SK-N-SH treated with all-trans-retinoic acid at 6 μM for 48 hours (cell line): ENCODE results near the gene MOB1A.

ENCODE experiments used
- CSRNP3 ChIP-seq: fragments of 250-450 bp; sonication (Bioruptor Pico); IDR thresholded peaks from 2 replicates; pipeline ENCODE4 v1.5.1; 2021; ENCODE audit warnings: mild to moderate bottlenecking, moderate library complexity
- GLIS3 ChIP-seq: fragments of 250-450 bp; sonication (Bioruptor Pico); IDR thresholded peaks from 2 replicates; pipeline ENCODE4 v1.5.0; 2020; ENCODE audit warnings: mild to moderate bottlenecking, moderate library complexity
- PATZ1 ChIP-seq: fragments of 250-450 bp; sonication (Bioruptor Pico); IDR thresholded peaks from 2 replicates; pipeline ENCODE4 v1.8.0; 2020; ENCODE audit warnings: mild to moderate bottlenecking, moderate library complexity, borderline replicate concordance
- RARB ChIP-seq: fragments of 250-450 bp; sonication (Bioruptor Pico); IDR thresholded peaks from 2 replicates; pipeline ENCODE4 v1.8.0; 2021; ENCODE audit warnings: mild to moderate bottlenecking, moderate library complexity
- ZC3H10 ChIP-seq: fragments of 250-450 bp; sonication (Bioruptor Pico); IDR thresholded peaks from 2 replicates; pipeline ENCODE4 v1.5.1; 2021; ENCODE audit warnings: mild to moderate bottlenecking, moderate library complexity
- TF ChIP-seq, protein P1 (sequence below): fragments of 250-450 bp; sonication (Bioruptor Pico); IDR thresholded peaks from 2 replicates; pipeline ENCODE4 v1.5.1; 2020; ENCODE audit warnings: low read depth, mild to moderate bottlenecking, moderate library complexity

DNA sequence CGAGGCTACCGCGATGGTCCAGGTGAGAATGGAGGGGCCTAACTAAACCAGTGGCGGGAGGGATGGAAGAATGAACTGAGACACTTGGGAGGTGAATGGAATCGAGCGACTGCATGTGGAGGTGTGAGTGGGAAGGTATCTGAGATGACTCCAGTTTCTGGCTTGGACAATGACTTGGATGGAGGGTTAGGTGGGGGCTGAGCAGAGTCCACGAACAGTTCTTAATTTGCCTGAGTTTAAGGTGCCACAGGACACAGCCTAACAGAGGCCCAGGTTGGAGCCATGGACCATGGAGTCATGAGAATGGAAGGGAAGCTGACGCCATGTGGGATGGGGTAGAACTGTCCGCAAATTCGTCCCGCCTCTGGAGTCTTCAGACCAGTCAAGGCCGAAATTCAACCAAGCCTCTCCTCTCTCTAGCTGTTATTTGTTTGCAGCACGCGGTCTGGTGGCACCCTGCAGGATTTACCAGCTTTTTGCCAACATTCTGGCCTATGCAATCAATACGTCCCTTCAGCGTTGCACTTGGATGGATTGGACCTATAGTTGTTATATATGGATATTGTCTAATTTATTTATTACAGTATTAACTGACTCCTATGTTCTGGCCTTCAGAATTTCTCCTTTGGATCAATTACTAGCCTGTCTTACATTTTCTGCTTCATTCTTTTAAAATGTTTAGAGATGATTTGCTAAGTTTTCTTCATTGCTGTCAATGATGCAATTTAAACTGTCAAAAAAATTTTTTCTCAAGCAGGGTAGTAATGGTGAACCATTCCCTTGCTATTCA is 30.0 kb downstream of the MOB1A start:
- TF ChIP-seq CSRNP3 (CRISPR knock-in tag) (no peak), GLIS3 (CRISPR knock-in tag) (no peak), RARB (no peak), PATZ1 (CRISPR knock-in tag) (no peak), ZC3H10 (CRISPR knock-in tag) (no peak)
- TF ChIP-seq, protein P1, sequence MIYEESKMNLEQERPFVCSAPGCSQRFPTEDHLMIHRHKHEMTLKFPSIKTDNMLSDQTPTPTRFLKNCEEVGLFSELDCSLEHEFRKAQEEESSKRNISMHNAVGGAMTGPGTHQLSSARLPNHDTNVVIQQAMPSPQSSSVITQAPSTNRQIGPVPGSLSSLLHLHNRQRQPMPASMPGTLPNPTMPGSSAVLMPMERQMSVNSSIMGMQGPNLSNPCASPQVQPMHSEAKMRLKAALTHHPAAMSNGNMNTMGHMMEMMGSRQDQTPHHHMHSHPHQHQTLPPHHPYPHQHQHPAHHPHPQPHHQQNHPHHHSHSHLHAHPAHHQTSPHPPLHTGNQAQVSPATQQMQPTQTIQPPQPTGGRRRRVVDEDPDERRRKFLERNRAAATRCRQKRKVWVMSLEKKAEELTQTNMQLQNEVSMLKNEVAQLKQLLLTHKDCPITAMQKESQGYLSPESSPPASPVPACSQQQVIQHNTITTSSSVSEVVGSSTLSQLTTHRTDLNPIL (CRISPR knock-in tag) = no peak
